ENCODE results near the gene TBL1Y.

TBL1Y gene

GRCh38 chrY:6968191-6968590, 57.7 kb downstream of the TBL1Y start:
- DNase-seq: no peak
- intact Hi-C loops (cut with DNase I): no loop called here

- intact Hi-C loops (cut with DNase I): no loop called here
- DNase-seq: no peak
Observed at GRCh38 chrY:6972271-6972887, 61.9 kb downstream of the TBL1Y start.

GRCh38 chrY:6974971-6975370, 64.5 kb downstream of the TBL1Y start:
- intact Hi-C loops (cut with DNase I): no loop called here
- no peak for DNase-seq

GRCh38 chrY:6977783-6978182, 67.3 kb downstream of the TBL1Y start:
- intact Hi-C loops (cut with DNase I): no loop called here
- no peak for DNase-seq

- intact Hi-C loops (cut with DNase I): no loop called here
- DNase-seq: no peak
Observed at GRCh38 chrY:6983221-6983620, 72.7 kb downstream of the TBL1Y start.

- intact Hi-C loops (cut with DNase I): no loop called here
- no peak for DNase-seq
Observed at GRCh38 chrY:6987811-6988210, 77.3 kb downstream of the TBL1Y start.

- intact Hi-C loops (cut with DNase I): no loop called here
- no peak for DNase-seq
Observed at GRCh38 chrY:6989886-6990620, 79.6 kb downstream of the TBL1Y start.

GRCh38 chrY:6992041-6992440, 81.5 kb downstream of the TBL1Y start:
- intact Hi-C loops (cut with DNase I): no loop called here
- DNase-seq: no peak

GRCh38 chrY:6995987-6996386, 85.5 kb downstream of the TBL1Y start:
- intact Hi-C loops (cut with DNase I): no loop called here
- no peak for DNase-seq

- no peak for DNase-seq
- intact Hi-C loops (cut with DNase I): no loop called here
Observed at GRCh38 chrY:6997503-6998066, 87.1 kb downstream of the TBL1Y start.

- DNase-seq: no peak
- intact Hi-C loops (cut with DNase I): no loop called here
Observed at GRCh38 chrY:6999905-7000304, 89.4 kb downstream of the TBL1Y start.

GRCh38 chrY:7002581-7002980, 92.1 kb downstream of the TBL1Y start:
- DNase-seq: no peak
- intact Hi-C loops (cut with DNase I): no loop called here

GRCh38 chrY:7007911-7008310, 97.4 kb downstream of the TBL1Y start:
- intact Hi-C loops (cut with DNase I): no loop called here
- no peak for DNase-seq

GRCh38 chrY:7008578-7009355, 98.3 kb downstream of the TBL1Y start:
- intact Hi-C loops (cut with DNase I): no loop called here
- DNase-seq: no peak

- no peak for DNase-seq
- intact Hi-C loops (cut with DNase I): no loop called here
Observed at GRCh38 chrY:7013051-7013450, 102.6 kb downstream of the TBL1Y start.

- no peak for DNase-seq
- intact Hi-C loops (cut with DNase I): no loop called here
Observed at GRCh38 chrY:7016521-7016920, 106.0 kb downstream of the TBL1Y start.

GRCh38 chrY:7017244-7018080, 107.0 kb downstream of the TBL1Y start:
- no peak for DNase-seq
- intact Hi-C loops (cut with DNase I): no loop called here

- intact Hi-C loops (cut with DNase I): no loop called here
- no peak for DNase-seq
Observed at GRCh38 chrY:7039037-7039436, 128.5 kb downstream of the TBL1Y start.

GRCh38 chrY:7040662-7041061, 130.2 kb downstream of the TBL1Y start:
- DNase-seq: no peak
- intact Hi-C loops (cut with DNase I): no loop called here

GRCh38 chrY:7041983-7042382, 131.5 kb downstream of the TBL1Y start:
- intact Hi-C loops (cut with DNase I): no loop called here
- no peak for DNase-seq

Measured in posterior cingulate gyrus (tissue), 11 donors.